ENCODE measurements around the gene DHX16. TPM values are rescaled to one million over a fixed set of nuclear protein-coding genes. Genes with fewer than 3 reads are reported as not detected.

DHX16 gene
- total and polyA plus RNA-seq, 9 of the 15 experiments (the other 6 are each of a cell fraction or from before 2014, with no cell fraction given) = 14.6 to 66.1 (median 47.5) TPM

DNA sequence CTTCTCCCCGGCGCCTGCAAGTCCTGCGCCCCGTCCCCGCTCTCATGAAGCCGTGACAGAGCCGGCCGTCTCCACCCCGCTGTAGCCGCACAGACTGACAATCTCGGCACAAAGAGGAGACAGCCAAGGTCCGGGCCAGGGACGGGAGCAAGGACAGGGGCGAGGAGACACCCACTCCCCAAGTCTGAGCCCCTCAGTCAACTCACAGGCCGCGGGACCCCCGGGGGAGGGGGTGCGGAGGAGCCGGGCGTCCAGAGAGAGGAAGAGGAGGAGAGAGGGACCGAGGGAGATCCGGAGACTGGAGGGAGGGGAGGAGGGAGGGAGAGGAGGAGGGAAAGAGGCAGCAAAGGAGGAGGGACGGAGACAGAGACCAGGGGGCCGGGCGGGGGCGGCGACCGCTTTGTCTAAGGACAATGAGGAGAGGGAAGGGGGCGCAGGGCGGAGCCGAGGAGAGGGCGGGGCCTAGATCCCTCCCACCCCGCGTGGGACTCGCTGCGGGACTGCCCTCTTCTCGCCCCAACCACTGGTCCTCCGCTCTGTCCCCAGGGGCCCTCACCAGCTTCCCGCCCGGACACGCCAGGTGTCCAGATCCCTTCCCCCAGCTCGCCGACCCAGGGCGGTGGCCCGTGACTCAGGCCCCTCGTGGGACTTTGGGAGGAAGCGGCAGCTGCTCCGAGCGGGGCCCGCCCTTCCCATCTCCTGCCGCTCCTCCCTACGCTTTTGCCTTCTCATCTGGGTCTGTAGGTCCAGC is 14.3 kb upstream of the DHX16 start (continued):
- TF ChIP-seq BCLAF1 (IDR thresholded peaks at IDR 0.05; ENCODE audit: borderline replicate concordance in 1 of 2, control insufficient read depth in 1 of 2, low read depth in 2 of 2, low read length in 1 of 2) (0 out of 4 replicates have a peak, but pooled peaks of 1 of the 2 experiments have one; percentile 31), NR2C1 (IDR thresholded peaks at IDR 0.05) (no peak), NR2C1 (tag; IDR thresholded peaks at IDR 0.05) (peak; percentile 38; the same call in 1 of the 2 replicates), NRF1 (conservative IDR thresholded peaks at IDR 0.05 in 1 of 2, IDR thresholded peaks at IDR 0.05 in 1 of 2) (peak; percentile 34 to 53), USF2 (CRISPR knock-in tag; IDR thresholded peaks at IDR 0.05) (peak; percentile 6; the same call in 1 of the 2 replicates), FOXP1 (CRISPR knock-in tag; IDR thresholded peaks at IDR 0.05) (no peak), RCOR1 (IDR thresholded peaks at IDR 0.05; ENCODE audit: borderline replicate concordance in 1 of 2, low read depth in 2 of 2, low read length in 2 of 2) (peak in 1 of 2 experiments; percentile 59; a peak in 1 of 4 replicates), ZBTB7A (IDR thresholded peaks at IDR 0.05; ENCODE audit: borderline replicate concordance, control insufficient read depth, low read depth, low read length) (peak; percentile 96), EGR1 (conservative IDR thresholded peaks at IDR 0.05) (peak; percentile 98), PTBP1 (IDR thresholded peaks at IDR 0.05; ENCODE audit: low read depth, low read length) (0 out of 2 replicates have a peak, but pooled peaks have one; percentile 47), ZNF316 (IDR thresholded peaks at IDR 0.05) (peak; percentile 39), NFE2 (IDR thresholded peaks at IDR 0.05; ENCODE audit: low read depth) (peak; percentile 79), CEBPZ (IDR thresholded peaks at IDR 0.05; ENCODE audit: borderline replicate concordance, low read depth, low read length) (no peak), DACH1 (IDR thresholded peaks at IDR 0.05; ENCODE audit: partially characterized antibody) (peak; percentile 81), SMC3 (conservative IDR thresholded peaks at IDR 0.05; ENCODE audit: insufficient read depth, low read depth, low read length) (no peak), MLLT1 (IDR thresholded peaks at IDR 0.05) (peak; percentile 32 to 66; a peak in 2 of 4 replicates)
- TF ChIP-seq, protein P1, sequence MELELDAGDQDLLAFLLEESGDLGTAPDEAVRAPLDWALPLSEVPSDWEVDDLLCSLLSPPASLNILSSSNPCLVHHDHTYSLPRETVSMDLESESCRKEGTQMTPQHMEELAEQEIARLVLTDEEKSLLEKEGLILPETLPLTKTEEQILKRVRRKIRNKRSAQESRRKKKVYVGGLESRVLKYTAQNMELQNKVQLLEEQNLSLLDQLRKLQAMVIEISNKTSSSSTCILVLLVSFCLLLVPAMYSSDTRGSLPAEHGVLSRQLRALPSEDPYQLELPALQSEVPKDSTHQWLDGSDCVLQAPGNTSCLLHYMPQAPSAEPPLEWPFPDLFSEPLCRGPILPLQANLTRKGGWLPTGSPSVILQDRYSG (tag; conservative IDR thresholded peaks at IDR 0.05; ENCODE audit: low read depth) = no peak

All from K562 (cell line).